CD4-positive, alpha-beta T cell treated with Interferon alpha-2 for 1 hour (primary cell): ENCODE data around the gene OVCA2.
A peak's percentile ranks its signal among the peaks of the same experiment; 100 is the strongest.

Source experiments
- DNase-seq, 2 donors: peaks; one replicate each; pipeline ENCODE4 v3.0.0-alpha.2; 2020 to 2022

Gene OVCA2

DNA sequence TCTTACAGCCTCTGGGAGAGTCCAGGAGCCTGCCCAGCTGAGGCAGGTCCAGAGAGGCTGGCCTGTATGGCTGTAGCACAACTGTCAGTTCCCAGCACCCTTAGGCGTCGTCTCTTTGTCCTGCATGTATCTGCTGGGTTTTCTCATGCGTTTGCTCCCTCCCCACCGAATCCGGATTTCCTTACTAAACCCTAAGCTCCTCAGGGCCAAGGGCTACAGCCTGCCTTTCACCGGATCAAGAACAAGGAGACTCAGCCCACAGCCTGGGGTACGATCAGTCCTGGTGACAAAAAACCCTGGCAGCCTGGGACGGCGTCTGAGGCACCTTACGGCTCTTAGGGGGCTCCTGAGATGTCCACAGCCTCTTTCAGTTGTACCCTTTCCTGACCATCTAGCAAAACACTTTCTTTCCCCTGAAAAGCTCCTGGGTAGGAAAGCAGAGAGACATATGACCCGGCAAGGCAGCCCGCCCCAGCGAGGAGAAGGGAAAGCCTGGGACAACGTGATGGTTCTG, 25.3 kb downstream of the OVCA2 start:
- no peak for DNase-seq

DNA sequence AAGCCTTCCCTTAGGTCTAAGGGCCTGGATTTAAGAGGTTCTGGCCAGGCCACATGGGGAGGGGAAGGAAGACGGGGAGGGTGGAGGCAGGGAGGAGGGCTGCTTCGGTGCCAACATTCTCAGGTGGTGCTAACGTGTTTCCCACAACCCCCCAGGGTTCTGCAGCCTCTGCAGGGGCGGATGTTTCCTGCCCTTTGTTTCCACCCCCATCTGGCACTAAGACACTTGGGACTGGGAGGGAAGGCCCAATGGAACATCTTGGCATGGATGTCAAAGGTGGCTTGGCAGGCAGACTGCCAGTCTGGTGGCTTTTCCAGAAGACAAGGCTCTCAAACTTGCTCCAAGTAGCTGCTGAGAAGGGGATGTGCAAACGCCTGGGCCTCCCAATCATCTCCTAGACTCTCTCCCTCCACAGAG, 25.8 kb downstream of the OVCA2 start:
- DNase-seq, result no peak

DNA sequence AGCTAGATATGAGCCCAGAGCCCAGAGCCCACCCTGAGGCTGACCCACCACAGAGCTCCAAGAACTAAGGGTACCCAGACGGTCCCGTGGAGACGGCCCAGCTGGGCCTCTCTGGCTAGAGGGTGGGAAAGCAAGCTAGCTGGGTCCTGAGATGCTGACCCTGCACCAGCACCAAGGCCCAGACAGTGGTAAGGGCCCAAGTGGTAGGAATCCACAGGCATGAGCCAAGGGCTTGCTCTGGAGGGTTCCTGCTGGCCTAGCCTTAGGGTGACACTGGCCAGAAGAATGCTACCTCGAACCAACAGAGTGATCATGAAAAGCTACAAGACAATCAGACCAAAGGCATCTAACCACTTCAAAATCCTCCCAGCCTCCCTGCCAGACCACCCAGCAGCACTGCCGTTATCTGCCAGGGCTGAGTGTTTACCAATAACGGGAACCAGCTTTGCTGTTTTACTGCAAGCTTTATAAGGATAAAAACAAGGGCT, 26.3 kb downstream of the OVCA2 start:
- DNase-seq, result no peak

DNA sequence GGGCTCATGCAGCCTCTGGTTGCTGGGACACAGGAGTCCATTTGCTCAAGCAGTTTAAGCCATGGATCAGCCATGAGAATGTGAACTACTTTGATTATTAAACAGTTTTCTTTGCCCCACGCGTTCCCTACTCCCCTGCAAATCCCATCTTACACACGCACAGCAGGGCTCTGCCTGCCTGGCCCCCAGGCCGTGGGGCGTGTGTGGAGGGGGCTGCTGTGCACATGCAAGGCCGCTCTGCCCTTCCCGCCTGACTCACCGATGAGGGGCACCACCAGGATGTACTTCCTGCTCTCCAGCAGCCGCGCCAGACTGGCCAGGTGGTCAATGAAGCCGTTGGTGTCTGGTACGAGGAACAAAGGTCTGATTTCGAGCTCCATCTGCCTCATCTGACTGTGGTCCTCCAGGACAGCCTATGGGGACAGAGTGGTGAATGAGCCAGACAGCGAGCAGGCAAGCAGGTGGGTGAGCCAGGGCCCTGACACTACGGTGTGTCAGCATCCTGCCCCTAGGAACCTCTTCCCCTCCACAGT, 26.8 kb downstream of the OVCA2 start:
- DNase-seq, result no peak

DNA sequence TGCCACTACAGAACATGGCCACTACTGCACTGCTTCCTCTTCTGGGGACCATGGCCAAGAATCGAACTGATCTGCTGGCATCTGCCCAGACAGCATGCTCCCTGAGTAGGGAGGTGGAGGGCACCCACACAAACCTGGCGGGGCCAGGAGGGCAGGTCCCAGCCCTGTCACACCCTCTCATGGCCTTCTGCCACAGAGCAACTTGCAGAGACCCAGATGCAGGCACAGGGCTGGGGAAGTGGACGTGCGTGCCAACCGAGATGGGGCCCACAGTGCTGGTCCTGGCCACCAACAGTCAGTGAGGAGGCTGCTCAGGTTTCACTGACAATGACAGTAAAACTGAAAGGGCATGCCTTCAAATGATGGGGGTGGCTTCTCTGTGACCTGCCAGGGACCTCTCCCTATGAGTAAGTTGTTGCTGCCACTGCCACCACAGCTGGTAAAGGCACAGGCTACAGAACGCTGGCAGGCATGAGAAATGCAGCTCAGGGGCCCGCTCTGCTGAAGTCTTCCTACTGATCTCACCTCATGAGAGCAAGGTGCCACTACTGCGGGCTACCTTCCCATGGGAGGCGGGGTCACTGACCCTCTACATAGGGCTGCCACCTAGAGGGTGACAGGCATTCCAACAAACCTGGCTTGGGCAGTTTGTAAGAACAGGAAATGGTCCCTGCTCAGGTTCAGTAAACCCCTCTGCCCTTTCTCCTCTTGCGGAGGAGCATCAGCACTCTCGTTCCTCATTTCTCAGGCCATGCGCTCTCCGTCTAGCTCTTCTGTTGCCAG, 28.6 kb downstream of the OVCA2 start:
- DNase-seq, result no peak

DNA sequence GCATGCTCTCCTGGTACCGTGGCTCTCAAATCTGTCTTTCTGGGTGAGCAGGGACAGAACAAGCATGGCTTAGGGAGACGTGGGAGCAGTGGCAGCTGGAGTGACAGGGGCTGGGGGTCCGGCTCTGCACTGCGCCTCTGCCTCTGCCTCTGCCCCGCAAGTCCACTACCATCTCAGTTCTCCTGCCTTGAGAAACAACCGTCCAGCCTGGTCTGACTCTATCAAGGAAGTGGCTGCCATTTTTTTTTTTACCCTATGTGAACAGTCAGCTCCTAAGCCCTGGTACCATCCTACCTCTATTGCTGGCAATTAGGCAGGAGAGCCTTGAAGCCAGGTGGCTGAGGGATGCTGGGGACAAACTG, 29.2 kb downstream of the OVCA2 start:
- no peak for DNase-seq

DNA sequence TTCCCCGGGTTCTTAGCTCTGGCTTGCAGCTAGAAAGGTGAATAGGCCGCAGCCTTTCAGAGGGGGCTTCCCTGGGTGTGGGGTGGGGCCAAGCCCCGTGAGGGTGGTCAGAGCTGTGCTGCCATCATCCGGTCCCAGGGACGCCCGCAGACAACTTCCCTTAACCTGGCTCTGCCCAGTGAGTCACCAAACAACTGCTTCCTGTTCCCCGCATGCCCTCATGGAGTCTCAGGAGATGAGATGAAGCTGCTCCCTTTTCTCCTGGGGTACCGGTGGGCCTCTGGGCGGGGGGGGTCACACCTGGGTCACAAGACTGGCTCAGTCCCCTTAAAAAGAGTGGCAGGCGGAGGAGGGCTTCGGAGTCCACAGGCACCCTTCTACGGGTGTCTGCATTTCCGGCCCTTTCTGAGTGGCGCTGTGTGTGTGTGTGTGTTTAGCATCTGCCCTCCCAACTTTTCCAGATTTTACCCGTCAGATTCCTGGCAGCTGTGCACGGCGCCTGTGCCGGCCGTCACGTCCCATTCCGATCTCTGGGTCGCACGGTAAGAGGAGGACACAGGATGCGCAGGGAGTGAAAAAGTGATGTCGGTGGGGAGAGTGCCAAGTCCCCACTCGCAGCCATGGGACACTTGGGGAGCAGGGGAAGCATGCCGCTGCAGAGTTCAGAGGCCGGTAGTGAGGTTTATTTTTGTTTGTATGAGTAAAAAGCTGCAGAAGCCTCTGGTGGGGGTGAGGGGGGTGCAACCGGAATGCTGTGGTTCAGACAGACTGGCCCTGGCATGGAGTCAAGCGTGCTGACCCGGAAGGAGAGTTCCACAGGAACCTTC, 29.8 kb downstream of the OVCA2 start:
- peak in 1 of 2 donors; percentile 25 for DNase-seq

DNA sequence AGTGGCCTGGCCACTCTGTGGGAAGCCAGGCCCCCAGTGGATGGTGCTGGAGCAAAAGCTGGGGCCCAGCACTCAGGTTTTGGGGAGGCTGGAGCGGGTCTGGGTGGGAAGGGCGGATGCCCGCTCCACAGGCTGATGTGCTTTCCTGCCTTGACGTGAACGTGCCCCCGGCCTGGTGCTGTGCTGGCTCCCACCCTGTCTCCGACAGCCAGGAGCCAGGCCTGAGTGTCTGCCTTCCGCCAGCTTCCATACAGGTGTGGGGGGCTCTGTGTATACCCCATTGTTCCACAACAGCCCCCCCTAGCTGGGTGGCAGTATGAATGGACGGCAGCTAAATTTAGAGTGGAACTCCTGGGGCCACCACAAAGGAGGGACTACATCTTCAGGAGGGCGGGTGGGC, 33.1 kb downstream of the OVCA2 start:
- no peak for DNase-seq

DNA sequence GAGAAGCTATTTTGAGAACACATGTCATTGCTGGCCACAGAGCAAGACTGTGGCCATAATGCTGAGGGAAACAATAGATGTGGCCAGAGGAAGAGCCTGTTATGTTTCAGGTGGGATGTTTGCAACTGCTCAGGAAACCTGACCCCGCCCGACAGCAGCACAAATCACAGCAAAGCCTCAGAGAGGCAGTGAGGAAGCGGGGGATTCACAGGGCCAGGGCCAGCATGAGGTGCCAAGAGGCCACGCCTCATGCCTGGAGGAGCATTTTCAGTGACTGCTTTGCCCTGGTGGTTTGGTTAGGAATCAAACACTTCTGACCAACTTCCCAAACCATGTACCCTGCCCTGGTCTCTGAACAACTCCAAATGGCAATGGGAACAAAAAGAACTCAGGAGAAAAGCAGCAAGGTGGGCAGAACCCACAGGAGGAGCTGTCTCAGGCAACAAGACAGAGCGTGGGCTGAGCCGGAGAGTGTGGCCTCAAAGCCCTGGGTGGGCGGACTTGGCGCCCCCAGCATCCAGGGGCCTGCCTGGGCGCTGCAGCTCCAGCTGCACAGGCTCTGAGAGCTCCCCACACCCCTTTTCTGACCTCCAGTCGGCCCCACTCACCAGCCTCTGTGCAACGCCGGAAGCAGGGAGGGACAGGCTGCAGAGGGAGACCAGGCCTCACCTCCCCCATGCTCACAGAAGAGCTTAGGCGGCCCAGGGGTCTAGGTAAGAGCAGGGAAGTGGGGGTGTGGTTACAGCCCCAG, 33.7 kb downstream of the OVCA2 start:
- DNase-seq, result no peak

DNA sequence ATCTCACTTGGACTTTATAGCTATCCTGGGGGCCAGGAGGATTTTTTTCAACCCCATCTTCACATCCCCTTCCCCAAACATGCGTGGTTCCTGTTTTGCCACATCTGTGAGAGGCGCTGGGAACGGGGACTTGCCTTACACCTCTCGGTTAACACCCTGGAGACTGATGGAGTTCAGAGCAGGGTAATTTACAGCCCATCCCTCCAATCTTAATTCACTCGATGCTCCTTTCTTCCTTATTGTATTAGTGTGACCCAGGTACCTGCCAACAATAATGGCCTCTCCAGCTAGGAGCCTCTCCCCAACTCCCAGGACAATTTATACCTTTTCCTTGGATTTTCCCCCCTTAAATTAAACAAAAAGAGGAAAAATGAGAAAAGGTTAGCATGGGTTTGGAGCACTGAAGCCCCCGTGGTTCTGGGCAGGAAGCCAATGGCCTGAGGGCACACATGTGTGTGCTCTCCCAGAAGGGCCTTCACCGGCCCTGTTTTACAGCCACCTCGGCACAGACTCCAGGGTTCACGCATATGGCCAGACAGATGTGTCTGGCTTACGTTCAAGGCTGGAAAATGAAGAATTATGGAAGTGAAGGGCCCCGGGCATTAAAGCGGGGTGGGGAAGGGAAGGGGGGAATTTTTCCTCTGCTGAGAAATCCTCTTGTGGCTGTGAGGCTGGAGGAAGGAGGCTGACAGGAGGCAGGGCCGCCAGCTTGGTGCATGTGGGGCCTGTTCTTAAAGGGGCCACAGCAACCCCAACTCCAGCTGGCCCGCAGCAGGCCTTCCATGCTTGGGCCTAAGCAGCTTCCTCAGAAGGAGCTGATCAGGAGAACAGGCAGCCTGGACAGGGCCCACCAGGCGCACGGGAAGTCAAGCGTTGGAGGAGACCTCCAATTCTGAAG, 34.5 kb downstream of the OVCA2 start:
- DNase-seq, result no peak

DNA sequence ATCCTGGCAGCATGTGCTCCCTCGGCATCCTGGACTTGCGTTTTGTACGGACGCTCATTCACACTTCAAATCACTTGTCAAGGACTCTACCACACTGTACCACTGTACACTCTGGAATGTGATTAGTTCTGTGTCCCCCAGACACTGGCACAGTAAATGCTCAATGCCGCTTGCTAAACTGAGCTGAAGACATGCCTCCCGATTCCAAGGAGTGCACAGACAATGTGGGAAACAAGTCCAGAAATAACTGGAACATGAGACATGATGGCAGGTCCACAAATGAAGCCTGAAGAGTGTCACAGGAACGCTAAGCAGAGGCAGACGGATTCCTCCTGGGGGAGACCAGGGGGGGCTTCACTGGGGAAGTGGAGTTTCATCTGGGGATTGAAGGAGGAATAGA, 35.2 kb downstream of the OVCA2 start:
- no peak for DNase-seq

DNA sequence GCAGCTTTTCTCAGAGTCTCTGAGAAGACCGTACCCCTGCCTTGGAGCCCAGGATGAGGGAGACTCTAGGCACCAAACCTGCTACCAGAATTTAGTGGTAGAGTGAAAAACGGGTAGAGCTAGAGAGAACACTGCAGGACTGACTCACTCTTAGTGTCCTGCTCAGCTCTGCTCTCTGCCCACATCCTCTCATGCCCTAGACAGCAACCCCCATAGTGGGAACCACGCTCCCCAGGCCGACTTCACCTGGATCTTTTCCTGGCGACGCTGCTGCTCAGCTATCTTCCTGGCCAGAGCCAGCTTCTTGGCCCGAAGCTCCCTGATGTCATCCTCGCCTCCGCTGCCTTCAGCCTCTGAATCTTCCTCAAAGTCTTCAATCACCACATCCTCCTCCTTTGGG, 39.7 kb downstream of the OVCA2 start:
- no peak for DNase-seq

DNA sequence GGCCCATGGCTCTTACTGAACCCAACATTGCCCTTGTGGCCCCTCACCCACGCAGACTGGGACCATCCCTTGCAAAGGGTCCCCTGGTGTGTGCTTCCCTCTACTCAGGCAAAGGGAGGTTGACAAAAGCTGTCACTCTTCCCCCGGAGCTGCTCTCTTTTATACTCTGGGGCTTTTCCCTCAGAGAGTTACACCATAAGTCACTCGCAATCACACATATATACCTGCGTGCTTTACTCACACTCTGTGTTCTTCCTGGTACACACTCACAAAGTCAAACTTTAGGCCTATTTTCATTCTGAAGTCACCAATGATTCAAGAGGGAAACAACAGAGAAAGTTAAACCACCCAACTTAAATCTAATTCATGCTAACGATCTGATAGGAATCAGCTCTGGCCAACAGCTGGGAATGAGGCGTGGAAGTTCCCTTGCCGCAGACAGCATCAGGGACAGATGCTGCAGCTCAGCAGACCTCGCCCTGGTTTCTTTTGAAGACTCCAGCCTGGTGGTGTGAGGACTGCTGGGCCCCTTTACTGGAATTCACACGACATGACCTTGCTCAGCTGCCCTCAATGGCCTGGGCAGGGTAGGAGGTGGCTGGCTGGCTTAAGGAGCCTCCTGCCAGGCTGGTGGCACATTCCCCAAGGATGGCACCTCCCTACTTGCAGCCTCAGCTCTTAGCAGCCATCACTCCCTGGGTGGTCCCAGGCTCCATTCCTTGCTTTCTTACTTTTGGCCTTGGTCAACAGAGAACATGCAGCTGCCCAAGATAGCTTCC, 40.4 kb downstream of the OVCA2 start:
- no peak for DNase-seq

DNA sequence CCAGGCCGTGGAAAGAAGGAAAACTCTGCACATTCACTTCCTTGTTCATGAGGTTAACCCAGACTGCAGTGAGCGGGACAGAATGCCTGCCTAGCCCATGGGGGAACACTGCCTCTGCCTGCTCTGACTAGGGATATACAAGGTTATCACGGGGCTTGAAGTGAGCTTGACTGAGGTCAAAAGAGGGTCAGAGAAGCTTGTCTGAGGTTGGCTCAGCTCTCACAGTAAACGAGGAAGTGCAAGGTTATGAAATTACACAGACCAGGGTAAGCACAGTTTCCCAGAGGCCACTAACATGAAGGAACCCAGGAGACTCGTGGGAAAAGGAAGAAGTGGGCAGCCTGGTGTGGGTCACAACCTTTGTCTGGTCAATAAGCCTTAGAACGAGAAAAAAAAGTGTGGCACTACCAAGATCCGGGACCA, 41.8 kb downstream of the OVCA2 start:
- peak in 1 of 2 donors; percentile 52 for DNase-seq

DNA sequence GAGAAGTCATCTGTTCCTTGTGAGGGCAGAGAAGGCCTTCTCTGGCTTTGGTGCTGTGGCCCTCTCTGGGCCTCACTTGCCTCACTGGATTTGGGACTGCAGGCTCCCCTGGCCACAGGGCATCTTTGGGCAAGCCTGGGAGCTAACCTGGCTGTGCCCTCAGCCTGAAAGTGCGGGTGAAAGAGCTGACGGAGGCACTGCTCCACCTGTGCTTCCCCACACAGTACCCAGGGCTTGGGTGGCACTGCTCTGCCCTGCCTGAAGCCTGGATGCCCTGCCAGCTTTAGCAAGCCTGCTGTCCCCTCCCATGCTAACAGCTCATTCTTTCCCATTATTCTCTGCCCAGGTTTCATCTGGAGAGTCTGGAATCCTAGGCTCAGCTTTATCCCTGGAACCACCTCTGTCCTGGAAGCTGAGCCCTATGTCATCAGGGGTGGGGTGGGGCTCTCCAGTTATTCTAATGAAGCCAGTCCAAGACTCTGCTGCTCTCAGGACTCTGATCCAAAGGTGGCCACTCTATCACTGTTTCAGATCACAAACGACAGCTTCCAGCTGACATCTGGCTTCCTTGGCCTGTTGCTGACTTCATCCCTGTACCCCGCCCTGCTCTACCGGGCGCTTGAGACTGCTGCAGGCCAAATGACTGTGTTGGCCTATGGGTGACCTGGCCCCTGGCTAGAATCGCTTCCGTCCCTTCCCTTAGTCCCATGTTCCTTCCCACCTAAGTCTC, 42.4 kb downstream of the OVCA2 start:
- DNase-seq, result no peak

DNA sequence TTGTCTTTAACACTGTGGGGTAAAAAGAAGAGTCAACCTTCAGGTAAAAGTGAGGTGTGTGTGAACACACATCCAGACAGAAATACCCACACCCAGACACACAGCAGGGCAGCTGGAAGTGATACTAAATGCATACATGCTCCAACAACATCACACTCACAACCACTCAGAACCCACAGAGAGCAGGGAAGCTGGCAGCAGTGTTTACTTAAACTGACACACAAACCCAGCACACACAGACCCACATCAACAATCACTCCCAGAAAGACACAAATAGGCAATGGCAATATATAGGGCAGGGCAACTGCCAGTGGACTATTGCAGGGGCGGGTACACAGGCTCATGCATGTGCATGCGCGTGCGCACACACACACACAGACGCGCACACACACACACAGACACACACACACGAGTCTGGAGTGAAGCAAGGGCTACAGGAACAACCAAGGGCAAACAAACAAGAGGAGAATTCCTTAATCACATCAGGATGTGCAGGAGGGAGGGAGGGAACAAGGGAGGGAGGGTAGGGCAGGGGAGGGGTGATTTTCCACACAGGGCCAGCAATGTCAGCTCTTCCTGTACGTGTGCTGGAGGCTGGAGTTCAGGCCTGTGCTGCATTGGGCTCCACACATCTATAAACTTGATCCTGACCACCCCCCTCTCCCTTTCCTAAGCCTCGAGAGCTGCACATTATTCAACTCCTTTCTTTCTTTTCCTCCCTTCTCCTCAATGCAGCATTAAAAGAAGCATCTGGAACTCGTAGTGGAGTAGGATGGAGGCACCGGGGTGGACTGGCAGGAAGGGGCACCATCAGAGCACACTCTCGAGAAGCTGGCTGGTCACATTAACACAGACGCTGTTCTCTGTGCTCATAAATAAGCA, 43.2 kb downstream of the OVCA2 start:
- DNase-seq, result no peak

DNA sequence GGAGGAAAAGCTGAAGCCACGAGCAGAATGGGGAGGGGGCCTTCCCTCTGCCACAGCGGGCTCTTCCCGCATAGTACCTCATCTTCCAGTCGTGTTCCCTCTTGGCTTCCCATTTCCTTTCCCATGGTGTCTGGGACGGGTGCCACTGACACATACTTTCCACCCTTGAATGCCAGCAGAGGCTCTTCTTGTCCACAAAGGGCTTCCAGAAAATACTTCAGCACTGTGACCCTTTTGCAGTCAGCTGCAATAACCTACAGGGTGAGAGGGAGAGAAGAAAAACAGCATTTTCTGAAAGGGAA, 43.8 kb downstream of the OVCA2 start:
- DNase-seq, result no peak

DNA sequence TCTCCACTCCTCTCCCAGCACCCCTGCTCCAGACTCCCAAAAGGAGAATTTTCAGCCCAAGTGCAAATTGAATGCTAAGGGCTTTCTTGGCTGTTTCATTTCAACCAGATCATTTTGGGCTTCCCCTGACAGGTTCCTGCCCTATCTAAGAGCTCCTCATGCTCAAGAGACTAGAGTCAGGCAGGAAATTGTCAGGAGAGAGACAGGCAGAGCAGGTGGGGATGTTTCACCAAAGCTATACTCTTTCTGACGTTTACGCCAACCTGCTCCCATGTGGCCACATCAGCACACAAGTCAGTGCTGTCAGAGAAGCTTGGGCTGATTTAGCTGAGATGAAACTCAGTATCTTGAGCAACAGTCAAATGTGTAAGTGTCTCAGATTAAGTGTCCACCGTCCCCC, 44.5 kb downstream of the OVCA2 start:
- no peak for DNase-seq

DNA sequence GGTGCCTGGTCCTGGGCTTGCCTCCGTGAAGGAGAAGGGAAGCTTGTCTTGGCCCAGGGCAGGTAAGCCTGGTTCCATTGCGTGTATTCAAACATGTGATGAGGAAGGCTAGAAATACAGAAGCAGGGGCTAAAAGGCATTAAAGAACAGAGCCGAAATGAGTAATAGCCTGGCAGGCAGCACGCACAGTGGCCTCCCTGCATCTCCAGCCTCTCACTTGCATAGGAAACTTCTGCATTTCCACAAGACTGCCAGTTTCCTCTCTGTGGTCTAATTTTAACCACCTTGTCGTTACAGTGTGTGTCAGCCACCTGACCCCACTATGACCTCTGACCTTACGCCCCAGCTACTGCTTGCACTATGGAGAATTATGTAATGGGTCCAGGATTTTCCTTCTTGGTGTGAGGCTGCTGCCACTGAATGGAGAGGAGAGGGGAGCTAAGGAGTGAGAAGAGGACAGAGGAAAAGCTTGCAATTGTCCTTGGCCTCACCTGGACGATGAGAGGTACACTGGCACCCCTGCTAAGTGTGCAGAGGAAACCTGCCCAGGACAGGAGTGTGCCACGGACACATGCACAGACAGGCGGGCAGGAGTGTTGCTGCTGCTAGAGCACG, 45.9 kb downstream of the OVCA2 start:
- DNase-seq, result peak; percentile 52 to 63
